ENCODE data around the gene TRAPPC2.

Gene TRAPPC2

GRCh38 chrX:13664020-13664419, 70.4 kb downstream of the TRAPPC2 start:
- no peak for DNase-seq

DNA sequence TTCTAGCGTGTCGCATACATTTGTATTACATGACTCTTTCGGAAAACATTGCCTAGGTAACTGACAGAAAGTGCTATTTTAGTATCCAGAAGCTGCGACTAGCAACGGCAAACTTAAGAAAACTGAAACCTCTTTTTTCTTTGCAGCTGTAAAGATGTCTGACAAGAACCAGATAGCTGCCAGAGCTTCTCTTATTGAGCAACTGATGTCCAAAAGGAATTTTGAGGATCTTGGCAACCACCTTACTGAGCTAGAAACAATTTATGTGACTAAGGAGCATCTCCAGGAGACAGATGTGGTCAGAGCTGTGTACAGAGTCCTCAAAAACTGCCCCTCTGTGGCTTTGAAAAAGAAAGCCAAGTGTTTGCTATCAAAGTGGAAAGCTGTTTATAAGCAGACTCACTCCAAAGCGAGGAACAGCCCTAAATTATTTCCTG, 72.0 kb downstream of the TRAPPC2 start:
- no peak for DNase-seq

Measured in NCI-H345 (cell line).